Activated CD4-positive, alpha-beta T cell treated with anti-CD3 and anti-CD28 coated beads for 48 hours (primary cell): ENCODE results near the gene PLGLB1.
A peak's percentile ranks its signal among the peaks of the same experiment; 100 is the strongest.
"Not testable (repeated sequence)": the region's sequence is repeated elsewhere in the genome, so short reads cannot be mapped to it uniquely, and the experiment has no call there.

Source experiments
- DNase-seq: peaks from one replicate; pipeline ENCODE4 v3.0.0-alpha.2; 2020

PLGLB1 gene

GRCh38 chr2:87021744-87022143 is at the start of gene PLGLB1:
TSS of gene PLGLB1 (minus strand) at chr2:87021844. CDS start at chr2:87021783, 61 bp downstream.
- DNase-seq = not testable (repeated sequence)

GRCh38 chr2:87064305-87064704 is 42.7 kb upstream of the PLGLB1 start:
- DNase-seq = not testable (repeated sequence)

DNA sequence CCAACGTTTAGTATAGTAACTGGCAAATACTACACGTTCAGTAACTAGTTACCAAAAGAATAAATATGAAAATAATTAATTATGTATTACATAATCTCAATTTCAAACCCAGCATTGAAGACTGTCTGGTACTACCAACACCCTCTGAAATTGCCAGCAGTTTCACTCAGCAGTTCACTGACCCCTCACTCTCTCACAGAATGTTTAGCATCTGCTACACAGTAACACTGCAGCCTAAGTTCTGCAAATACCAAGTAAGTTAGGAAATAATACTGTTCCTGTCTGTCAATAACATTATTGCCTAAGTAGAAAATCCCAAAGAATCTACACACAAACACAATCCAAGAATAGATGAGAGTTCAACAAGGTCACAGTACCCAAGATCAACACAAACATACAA is 41.8 kb upstream of the PLGLB1 start:
- not testable (repeated sequence) for DNase-seq

GRCh38 chr2:87061519-87061918 is 39.9 kb upstream of the PLGLB1 start:
- DNase-seq = not testable (repeated sequence)

- DNase-seq = peak; percentile 13
These were observed 36.0 kb upstream of the PLGLB1 start for GRCh38 chr2:87057606-87058005.

DNA sequence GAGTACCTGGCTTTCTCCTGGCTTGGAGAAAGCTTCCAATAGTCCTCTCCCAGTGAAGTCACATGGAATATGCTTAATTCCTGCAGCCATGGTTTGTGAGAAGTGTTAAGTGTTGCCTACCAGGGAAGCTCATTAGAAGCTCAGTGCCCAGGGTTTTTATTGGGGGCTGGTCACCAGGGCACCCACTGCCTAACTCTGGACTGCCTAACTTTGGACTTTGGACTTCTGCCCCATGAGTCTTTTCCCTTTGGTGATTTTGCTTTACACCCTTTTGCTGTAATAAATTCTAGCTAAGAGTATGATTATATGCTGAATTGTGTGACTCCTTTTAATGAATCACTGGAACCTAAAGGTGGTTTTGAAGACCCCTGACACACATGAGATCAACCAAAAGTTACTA is 35.2 kb upstream of the PLGLB1 start:
- not testable (repeated sequence) for DNase-seq

DNA sequence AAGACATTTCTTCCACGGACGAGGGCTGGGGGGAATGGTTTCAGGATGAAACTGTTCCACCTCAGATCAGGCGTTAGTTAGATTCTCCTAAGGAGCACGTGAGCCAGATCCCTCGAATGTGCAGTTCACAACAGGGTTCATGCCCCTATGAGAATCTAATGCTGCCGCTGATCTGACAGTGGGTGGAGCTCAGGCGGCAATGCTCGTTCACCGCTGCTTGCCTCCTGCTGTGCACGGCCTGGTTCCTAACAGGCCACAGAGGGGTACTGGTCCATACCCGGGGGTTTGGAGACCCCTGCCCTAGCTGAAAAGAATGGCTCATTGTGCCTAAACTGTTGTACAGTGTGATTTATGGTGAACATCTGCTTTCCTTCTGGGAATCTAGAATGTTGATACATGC is 34.8 kb upstream of the PLGLB1 start:
- not testable (repeated sequence) for DNase-seq

- not testable (repeated sequence) for DNase-seq
These were observed 32.7 kb upstream of the PLGLB1 start for GRCh38 chr2:87054375-87054774.

GRCh38 chr2:87041321-87041978 is 19.8 kb upstream of the PLGLB1 start:
- peak; percentile 7 for DNase-seq

DNA sequence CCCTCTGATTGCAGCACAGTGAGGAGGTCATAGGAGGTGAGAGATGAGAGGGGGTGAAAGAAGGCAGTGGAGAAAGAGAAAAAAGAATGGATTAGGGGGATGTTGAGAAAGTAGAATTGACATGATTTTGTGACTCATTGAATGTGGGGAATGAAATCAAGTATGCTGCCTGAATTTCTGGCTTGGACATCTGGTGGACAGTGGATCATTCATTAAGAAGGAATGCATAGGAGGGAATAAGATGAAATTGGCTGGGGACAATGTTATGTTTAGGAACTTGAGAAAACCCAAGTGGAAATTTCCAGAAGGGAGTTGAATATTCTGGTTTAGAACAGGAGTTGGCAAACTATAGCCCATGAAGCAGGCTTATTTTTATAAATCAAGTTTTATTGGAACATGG is 7.0 kb upstream of the PLGLB1 start:
- DNase-seq = not testable (repeated sequence)

- DNase-seq = not testable (repeated sequence)
These were observed 5.2 kb upstream of the PLGLB1 start for GRCh38 chr2:87026816-87027215.

- DNase-seq = not testable (repeated sequence)
These were observed 4.3 kb upstream of the PLGLB1 start for GRCh38 chr2:87025927-87026326.

DNA sequence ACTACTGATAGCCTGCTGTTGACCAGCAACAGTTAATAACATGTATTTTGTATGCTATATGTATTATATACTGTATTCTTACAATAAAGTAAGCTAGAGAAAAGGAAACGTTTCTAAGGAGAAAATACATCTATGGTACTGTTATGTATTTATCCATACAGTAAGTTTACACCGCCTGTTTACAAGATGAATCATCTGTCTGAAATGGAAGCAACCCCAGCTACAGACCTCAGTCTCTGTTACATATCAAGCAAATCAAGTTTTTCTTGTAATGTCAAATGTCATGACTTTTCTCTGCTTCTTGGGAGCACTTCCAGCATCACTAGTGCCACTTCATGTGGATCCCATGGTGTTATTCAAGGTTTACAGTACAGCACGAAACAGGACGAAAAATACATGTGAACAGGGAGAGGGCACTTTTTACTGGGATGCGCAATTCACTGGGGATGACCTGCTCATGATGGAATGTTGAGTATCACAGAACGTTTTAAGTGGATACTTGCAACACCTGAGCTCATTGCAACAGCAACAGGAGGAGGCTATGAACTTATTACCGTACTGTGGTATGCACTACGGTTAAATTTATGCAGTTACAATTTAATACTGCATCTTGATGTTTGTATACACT is 2.5 kb upstream of the PLGLB1 start:
- DNase-seq = not testable (repeated sequence)

DNA sequence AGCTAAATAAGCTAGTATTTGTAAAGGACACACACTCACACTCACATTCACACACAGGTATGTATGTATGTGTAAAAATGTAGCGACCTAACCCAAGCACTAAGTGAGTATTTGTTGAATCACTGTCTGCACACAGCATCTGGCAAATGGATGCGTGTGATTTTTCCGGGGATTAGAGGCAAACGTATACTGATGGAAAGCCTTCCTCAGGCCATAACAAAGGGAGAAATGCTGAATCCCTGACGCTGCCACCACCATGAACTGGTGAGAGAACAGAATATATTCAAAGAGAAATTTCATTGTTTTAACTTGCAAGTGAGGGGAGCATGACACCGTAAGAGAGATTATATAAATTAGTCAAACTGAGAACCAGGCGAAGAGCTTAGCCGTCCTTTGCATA is 601 bp downstream of the PLGLB1 start:
- DNase-seq = not testable (repeated sequence)

DNA sequence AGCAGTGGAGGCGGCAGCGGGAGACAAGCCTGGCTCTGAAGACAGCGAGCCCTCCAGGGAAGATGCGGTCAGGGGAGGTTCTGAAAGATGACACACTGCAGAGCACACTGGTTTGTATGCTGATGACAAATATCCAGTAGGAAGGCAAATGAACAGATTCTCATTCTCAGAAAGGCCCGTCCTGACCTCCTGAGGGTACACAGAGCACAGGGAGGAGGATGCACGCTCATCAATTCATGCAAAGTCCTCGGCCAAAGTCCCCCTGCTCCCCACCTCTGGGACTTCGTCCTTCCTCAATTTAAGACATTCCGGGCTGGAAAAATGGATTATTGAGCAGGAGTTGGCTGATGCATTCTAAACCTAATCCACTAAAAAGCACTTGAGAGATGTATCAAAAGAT is 2.6 kb downstream of the PLGLB1 start:
- not testable (repeated sequence) for DNase-seq

DNA sequence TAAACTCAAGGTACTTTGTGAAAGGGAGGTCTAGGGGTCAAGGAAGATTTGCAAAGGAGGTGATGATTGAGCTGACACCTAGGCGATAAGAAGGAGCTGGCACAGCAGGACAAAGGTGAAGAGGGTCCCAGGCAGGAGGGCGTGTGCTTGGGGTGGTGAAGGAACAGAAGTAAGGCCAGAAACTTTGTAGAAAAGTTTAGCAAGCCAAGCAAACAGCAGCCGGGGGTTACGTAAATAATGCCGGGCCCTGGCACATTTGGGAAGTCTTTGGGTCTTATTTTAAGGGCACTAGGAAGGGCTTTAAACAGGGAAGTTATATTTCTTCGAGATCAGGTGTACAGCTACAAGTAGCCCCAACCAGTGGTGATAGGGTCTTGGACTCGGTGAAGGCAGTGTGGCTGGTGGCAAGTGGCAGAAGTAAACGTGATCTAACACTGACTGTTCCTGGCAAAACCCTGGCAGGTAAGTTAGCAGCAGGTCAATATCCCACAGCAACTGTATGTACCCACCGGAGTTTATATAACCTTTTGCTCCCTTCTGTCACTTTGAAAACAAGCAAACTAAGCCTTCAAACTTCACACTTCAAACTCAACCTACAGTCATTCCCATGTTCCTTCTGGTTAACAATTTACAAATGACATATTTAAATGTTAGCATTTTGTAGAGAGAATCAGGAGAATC is 7.0 kb downstream of the PLGLB1 start:
- not testable (repeated sequence) for DNase-seq

GRCh38 chr2:87004398-87004797 is 17.2 kb downstream of the PLGLB1 start:
- DNase-seq = not testable (repeated sequence)
